Endothelial cell of umbilical vein (primary cell): ENCODE results near the gene SESN3. TPM values are rescaled to one million over a fixed set of nuclear protein-coding genes. Genes with fewer than 3 reads are reported as not detected.

ENCODE experiments used
- BruUV-seq: library from RNA; stranded (reverse); fragments of 400-500 nt; replicated peaks from 2 replicates; lab custom pipeline; 2021; lab: Mats Ljungman, UMichigan
- CTCF ChIA-PET: fragments of 300-600, 350-600 bp; sonication (Branson Sonifier 250); formaldehyde crosslinking; loops from one replicate; lab custom pipeline; 2021; ENCODE audit warnings: antibody characterized with exemption, inconsistent platforms; lab: Charles Lee
- POLR2A ChIA-PET: fragments of 300-600, 350-600 bp; sonication (Branson Sonifier 250); formaldehyde crosslinking; loops from one replicate; lab custom pipeline; 2021; ENCODE audit warnings: antibody characterized with exemption, inconsistent platforms; lab: Charles Lee
- DNase-seq: peaks from one replicate; pipeline ENCODE4 v3.0.0-alpha.2; 2011; ENCODE audit warnings: low read depth, low spot score
- FAIRE-seq: peaks from 2 replicates; lab custom pipeline; 2011; peaks lifted over from hg19 to GRCh38; lab: Jason Lieb, UNC
- H2AFZ ChIP-seq: 2 replicates; pipeline ENCODE4 v1.6.0; 2012; ENCODE audit warnings: low read depth, low read length, control low read depth, inconsistent platforms
- H3K27ac ChIP-seq: 2 replicates; pipeline ENCODE4 v1.5.1; 2011; ENCODE audit warnings: low read depth, mild to moderate bottlenecking, control low read depth, low read length, moderate library complexity; ENCODE audit not compliant: insufficient read depth
- H3K27me3 ChIP-seq, 2 experiments: 2 replicates each; pipeline versions ENCODE4 v1.6.0 to v1.6.1; 2011; ENCODE audit warnings: low read length in 2 of 2, mixed read lengths in 1 of 2; ENCODE audit not compliant: control insufficient read depth in 2 of 2, insufficient read depth in 2 of 2
- H3K36me3 ChIP-seq, 2 experiments: 2 replicates in 1 of 2; 3 replicates in 1 of 2; pipeline ENCODE4 v1.5.1; 2011; ENCODE audit warnings: low read length in 2 of 2, mild to moderate bottlenecking in 1 of 2, moderate library complexity in 1 of 2; ENCODE audit not compliant: control insufficient read depth in 2 of 2, insufficient read depth in 2 of 2; ENCODE audit errors: extremely low read depth in 1 of 2
- H3K4me1 ChIP-seq: 3 replicates; pipeline ENCODE4 v1.5.1; 2011; ENCODE audit warnings: mild to moderate bottlenecking, low read length; ENCODE audit not compliant: control insufficient read depth, insufficient read depth; ENCODE audit errors: extremely low read depth
- H3K4me2 ChIP-seq: 2 replicates; pipeline ENCODE4 v1.6.1; 2011; ENCODE audit warnings: low read length, control low read depth, mixed read lengths; ENCODE audit not compliant: insufficient read depth
- H3K4me3 ChIP-seq, 3 experiments: fragments of 200-600 bp in 1 of 3; sonication (generic), shearing (Covaris generic) in 1 of 3; replicated peaks in 1 of 3; 2 replicates each; pipeline ENCODE4 v1.5.1; 2011 to 2016; ENCODE audit warnings: control low read depth in 3 of 3, low read length in 3 of 3, mild to moderate bottlenecking in 2 of 3, inconsistent platforms in 1 of 3, low read depth in 1 of 3, moderate library complexity in 1 of 3; ENCODE audit not compliant: insufficient read depth in 1 of 3
- H3K79me2 ChIP-seq: 2 replicates; pipeline ENCODE4 v1.6.0; 2012; ENCODE audit warnings: low read length, inconsistent platforms; ENCODE audit not compliant: control insufficient read depth, insufficient read depth
- H3K9ac ChIP-seq: replicated peaks from 2 replicates; pipeline ENCODE3; 2011; ENCODE audit warnings: low read length, control low read depth; ENCODE audit not compliant: insufficient read depth; ENCODE audit errors: extremely low read depth
- H3K9me1 ChIP-seq: replicated peaks from 3 replicates; pipeline ENCODE4 v1.6.0; 2011; ENCODE audit warnings: mild to moderate bottlenecking, low read length; ENCODE audit not compliant: control insufficient read depth, insufficient read depth; ENCODE audit errors: extremely low read depth
- H3K9me3 ChIP-seq: replicated peaks from 2 replicates; pipeline ENCODE4 v1.5.1; 2012; ENCODE audit warnings: low read length, inconsistent platforms; ENCODE audit not compliant: control insufficient read depth, insufficient read depth
- H4K20me1 ChIP-seq: replicated peaks from 2 replicates; pipeline ENCODE3; 2011; ENCODE audit warnings: mild to moderate bottlenecking, low read length; ENCODE audit not compliant: control insufficient read depth, insufficient read depth; ENCODE audit errors: extremely low read depth
- EZH2 ChIP-seq: IDR thresholded peaks from 2 replicates; pipeline ENCODE4 v1.6.1; 2012; ENCODE audit warnings: borderline replicate concordance, low read depth, mild to moderate bottlenecking, moderate library complexity, low read length, inconsistent platforms; ENCODE audit not compliant: severe bottlenecking
- FOS ChIP-seq: IDR thresholded peaks from 2 replicates; pipeline ENCODE4 v1.6.1; 2011; ENCODE audit warnings: mild to moderate bottlenecking, low read length, moderate library complexity, borderline replicate concordance; ENCODE audit not compliant: insufficient read depth
- GATA2 ChIP-seq: IDR thresholded peaks from 2 replicates; pipeline ENCODE4 v1.7.0; 2011; ENCODE audit warnings: low read depth, mild to moderate bottlenecking, moderate library complexity, mixed read lengths, low read length; ENCODE audit not compliant: insufficient read length, insufficient read depth
- JUN ChIP-seq: IDR thresholded peaks from 2 replicates; pipeline ENCODE4 v1.6.1; 2011; ENCODE audit warnings: borderline replicate concordance, low read depth; ENCODE audit not compliant: insufficient read length, insufficient read depth
- MYC ChIP-seq: IDR thresholded peaks from one replicate; pipeline ENCODE4 v1.6.1; 2011; ENCODE audit warnings: mild to moderate bottlenecking, low read depth, low read length
- POLR2A ChIP-seq: IDR thresholded peaks from 2 replicates; pipeline ENCODE4 v1.6.1; 2012; ENCODE audit warnings: low read depth, mild to moderate bottlenecking, control low read depth, low read length
- POLR2AphosphoS5 ChIP-seq: IDR thresholded peaks from 2 replicates; pipeline ENCODE4 v1.6.1; 2012; ENCODE audit warnings: low read depth, mild to moderate bottlenecking, control low read depth, low read length, moderate library complexity; ENCODE audit not compliant: insufficient read depth
- dilution Hi-C: fragments of 300-500 bp; cut with MboI; formaldehyde crosslinking; loops from one replicate; pipeline ENCODE4 v1.15.0; 2019; ENCODE audit warnings: low sequenced_read_pairs; ENCODE audit not compliant: extremely low pct_ligation_motif_present
- intact Hi-C: fragments of 100-400 bp; cut with micrococcal nuclease; formaldehyde crosslinking; loops from one replicate; pipeline ENCODE4 v1.10.0; 2022
- polyA plus RNA-seq, 4 experiments: library from polyadenylated mRNA; depleted of rRNA in 3 of 4; stranded (reverse) in 3 of 4; unstranded in 1 of 4; fragments of >200 nt; gene quantifications; 2 replicates each; pipeline versions ENCODE4 v1.2.1 to v1.2.3, GENCODE V29; 2011 to 2012; ENCODE audit warnings: missing spikeins in 1 of 4
- total RNA-seq: library from RNA; stranded (reverse); gene quantifications from 2 replicates; pipeline ENCODE4 v1.2.3, GENCODE V29; 2021
- TF ChIP-seq, protein P1 (sequence below): IDR thresholded peaks from 2 replicates; pipeline ENCODE4 v1.6.1; 2011; ENCODE audit not compliant: insufficient read depth, insufficient read length
- TF ChIP-seq, protein P2 (sequence below), 2 donors: IDR thresholded peaks; 1 replicate in 1 of 2; 2 replicates in 1 of 2; pipeline ENCODE4 v1.5.1; 2011; ENCODE audit warnings: low read length in 2 of 2, mild to moderate bottlenecking in 2 of 2, moderate library complexity in 2 of 2, control low read depth in 1 of 2, inconsistent platforms in 1 of 2, low read depth in 1 of 2; ENCODE audit not compliant: insufficient read depth in 1 of 2; ENCODE audit errors: extremely low read depth in 1 of 2

SESN3 gene
- total and polyA plus RNA-seq, 2 donors (not counting 3 experiments of a cell fraction or from before 2014, with no cell fraction given) = 1.6 to 6.9 TPM

DNA sequence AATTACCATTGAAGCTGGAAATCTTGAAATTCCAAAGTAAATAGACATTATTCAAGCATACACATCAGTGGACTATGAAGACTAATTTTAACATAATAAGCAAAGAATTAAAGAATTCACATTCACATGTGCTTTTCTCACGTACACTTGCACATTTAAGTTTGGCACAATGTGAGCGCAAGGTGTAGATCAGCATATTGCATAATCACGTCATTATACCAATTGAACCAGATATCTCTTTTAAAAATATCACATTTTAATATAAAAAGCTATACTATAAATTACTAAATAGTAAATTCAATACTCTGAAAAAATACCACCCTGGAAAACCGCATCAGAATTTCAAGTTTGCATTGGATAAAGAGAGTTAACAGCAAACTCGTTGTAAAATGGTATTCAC lies 60.7 kb downstream of the SESN3 start:
- H3K4me2 ChIP-seq = no peak overlapping the region
- H3K9me1 ChIP-seq = no peaks in the 10 kb centered on the region
- no peak for DNase-seq
- TF ChIP-seq POLR2AphosphoS5 (no peak), POLR2A (no peak)
- TF ChIP-seq, protein P1, sequence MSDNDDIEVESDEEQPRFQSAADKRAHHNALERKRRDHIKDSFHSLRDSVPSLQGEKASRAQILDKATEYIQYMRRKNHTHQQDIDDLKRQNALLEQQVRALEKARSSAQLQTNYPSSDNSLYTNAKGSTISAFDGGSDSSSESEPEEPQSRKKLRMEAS = no peak
- H3K27ac ChIP-seq = no peak overlapping the region
- H3K27me3 ChIP-seq = no peaks in the 10 kb centered on the region
- H3K9me3 ChIP-seq = no peaks in the 10 kb centered on the region
- no peak for FAIRE-seq
- no peak overlapping the region for H3K4me3 ChIP-seq
- intact Hi-C loops (no loop called here), dilution Hi-C loops (no loop called here)
- H2AFZ ChIP-seq = no peak overlapping the region
- no peaks in the 10 kb centered on the region for H3K4me1 ChIP-seq
- H3K36me3 ChIP-seq = no peaks in the 10 kb centered on the region
- ChIA-PET POLR2A (no interaction called here), CTCF (interaction anchor here (1.4 kb wide), 1 partner anchor 9 kb away, joined by 3 read pairs; no protein-coding TSS in a partner anchor)
- no peaks in the 10 kb centered on the region for H3K79me2 ChIP-seq
- no TSS peak for BruUV-seq
- H3K9ac ChIP-seq = no peak overlapping the region
- no peaks in the 10 kb centered on the region for H4K20me1 ChIP-seq

DNA sequence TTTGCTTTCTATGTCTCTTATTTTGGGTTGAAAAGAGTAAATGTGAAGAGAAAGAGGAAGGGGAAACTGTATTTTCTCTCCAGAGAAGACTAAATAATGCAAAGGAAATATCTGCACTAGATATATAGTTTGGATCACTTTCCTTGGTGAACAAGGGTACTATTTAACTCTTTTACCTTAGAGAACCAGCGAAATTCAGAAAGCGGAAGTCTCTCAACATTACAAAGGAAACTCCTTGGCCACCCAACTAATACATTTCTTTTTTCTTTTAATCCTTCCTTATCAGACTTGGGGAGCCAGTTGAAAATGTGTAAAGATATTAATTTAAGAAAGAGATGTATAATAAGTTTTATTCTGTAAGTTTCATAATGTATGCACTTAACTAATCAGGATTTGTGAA lies 64.2 kb downstream of the SESN3 start:
- TF ChIP-seq, protein P2, sequence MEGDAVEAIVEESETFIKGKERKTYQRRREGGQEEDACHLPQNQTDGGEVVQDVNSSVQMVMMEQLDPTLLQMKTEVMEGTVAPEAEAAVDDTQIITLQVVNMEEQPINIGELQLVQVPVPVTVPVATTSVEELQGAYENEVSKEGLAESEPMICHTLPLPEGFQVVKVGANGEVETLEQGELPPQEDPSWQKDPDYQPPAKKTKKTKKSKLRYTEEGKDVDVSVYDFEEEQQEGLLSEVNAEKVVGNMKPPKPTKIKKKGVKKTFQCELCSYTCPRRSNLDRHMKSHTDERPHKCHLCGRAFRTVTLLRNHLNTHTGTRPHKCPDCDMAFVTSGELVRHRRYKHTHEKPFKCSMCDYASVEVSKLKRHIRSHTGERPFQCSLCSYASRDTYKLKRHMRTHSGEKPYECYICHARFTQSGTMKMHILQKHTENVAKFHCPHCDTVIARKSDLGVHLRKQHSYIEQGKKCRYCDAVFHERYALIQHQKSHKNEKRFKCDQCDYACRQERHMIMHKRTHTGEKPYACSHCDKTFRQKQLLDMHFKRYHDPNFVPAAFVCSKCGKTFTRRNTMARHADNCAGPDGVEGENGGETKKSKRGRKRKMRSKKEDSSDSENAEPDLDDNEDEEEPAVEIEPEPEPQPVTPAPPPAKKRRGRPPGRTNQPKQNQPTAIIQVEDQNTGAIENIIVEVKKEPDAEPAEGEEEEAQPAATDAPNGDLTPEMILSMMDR (IDR thresholded peaks at IDR 0.05; ENCODE audit: extremely low read depth in 1 of 2, insufficient read depth in 1 of 2, low read depth in 1 of 2, low read length in 2 of 2) = no peak
- TF ChIP-seq MYC (no peak), EZH2 (no peak), POLR2A (no peak), FOS (no peak), POLR2AphosphoS5 (no peak), JUN (no peak), GATA2 (no peak)
- TF ChIP-seq, protein P1 = no peak
- dilution Hi-C loops = no loop called here
- no peak overlapping the region for H3K4me2 ChIP-seq
- ChIA-PET CTCF (interaction anchor here (0.7 to 1.2 kb wide), 2 partner anchors 539 to 540 kb away, joined by 3 read pairs; no protein-coding TSS in a partner anchor), POLR2A (no interaction called here)
- no peak overlapping the region for H2AFZ ChIP-seq
- no peak overlapping the region for H3K4me3 ChIP-seq
- H3K79me2 ChIP-seq = no peaks in the 10 kb centered on the region
- no peaks in the 10 kb centered on the region for H3K4me1 ChIP-seq
- no peaks in the 10 kb centered on the region for H3K9me1 ChIP-seq
- DNase-seq (no peak), FAIRE-seq (peak; percentile 28)
- BruUV-seq = no TSS peak
- no peaks in the 10 kb centered on the region for H3K27me3 ChIP-seq
- no peak overlapping the region for H3K27ac ChIP-seq
- intact Hi-C loops = no loop called here
- no peak overlapping the region for H3K9ac ChIP-seq
- H4K20me1 ChIP-seq = no peaks in the 10 kb centered on the region
- no peaks in the 10 kb centered on the region for H3K9me3 ChIP-seq
- no peaks in the 10 kb centered on the region for H3K36me3 ChIP-seq
